ENCODE data around the gene AUNIP.

AUNIP gene

DNA sequence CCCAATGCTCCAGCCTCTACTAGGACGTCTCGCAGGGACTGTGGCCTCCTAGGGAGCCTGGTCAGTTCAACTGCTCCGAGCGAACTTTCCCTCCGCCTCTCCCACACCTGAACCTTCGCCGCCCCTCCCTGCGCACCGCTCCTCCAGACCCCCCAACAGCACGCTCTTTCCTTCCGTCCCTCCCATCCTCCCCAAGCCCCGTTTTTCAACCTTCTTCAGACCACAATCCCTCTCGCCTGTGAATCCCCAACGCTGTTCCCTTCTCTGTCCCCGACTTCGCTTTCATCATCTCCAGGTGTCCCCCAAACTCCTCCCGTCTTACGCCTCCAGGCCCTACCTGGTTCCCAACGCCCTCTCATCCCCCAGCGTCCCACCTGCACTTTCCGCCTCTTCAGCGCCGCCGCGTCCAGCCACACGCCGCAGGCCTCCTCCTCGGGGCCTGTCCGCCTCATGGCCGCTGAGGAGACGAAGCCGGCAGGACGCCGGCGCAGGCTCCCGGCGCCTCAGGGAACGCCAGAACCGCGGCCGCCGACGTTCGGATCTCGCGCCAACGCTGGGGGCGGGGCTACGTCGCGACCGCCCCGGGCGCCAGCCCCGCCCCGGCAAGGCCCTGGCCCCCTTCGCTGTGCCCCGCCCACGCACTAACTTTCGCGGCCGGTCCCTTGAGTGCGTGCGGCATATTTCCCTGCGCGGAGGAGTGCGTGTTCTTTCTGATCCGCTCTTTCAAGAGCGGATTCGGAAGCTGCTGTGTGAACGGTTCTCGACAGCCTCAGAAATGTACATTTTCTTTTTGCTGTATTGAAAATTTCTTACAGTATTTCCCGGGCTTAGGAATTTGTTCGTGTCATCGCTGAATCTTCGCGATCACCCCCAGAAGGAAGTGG, at the start of gene AUNIP:
Gene AUNIP, minus strand, starts transcription at position 552 of the 884 bp plus-strand sequence. Its CDS starts 100 bp downstream, at position 452.
- TF ChIP-seq, protein P1, sequence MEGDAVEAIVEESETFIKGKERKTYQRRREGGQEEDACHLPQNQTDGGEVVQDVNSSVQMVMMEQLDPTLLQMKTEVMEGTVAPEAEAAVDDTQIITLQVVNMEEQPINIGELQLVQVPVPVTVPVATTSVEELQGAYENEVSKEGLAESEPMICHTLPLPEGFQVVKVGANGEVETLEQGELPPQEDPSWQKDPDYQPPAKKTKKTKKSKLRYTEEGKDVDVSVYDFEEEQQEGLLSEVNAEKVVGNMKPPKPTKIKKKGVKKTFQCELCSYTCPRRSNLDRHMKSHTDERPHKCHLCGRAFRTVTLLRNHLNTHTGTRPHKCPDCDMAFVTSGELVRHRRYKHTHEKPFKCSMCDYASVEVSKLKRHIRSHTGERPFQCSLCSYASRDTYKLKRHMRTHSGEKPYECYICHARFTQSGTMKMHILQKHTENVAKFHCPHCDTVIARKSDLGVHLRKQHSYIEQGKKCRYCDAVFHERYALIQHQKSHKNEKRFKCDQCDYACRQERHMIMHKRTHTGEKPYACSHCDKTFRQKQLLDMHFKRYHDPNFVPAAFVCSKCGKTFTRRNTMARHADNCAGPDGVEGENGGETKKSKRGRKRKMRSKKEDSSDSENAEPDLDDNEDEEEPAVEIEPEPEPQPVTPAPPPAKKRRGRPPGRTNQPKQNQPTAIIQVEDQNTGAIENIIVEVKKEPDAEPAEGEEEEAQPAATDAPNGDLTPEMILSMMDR (IDR thresholded peaks at IDR 0.05), result no peak
- H3K27ac Mint-ChIP-seq, result peak within 1 kb of the TSS; percentile 88
- peaks cover 15% of the 10 kb centered on the region for H3K36me3 Mint-ChIP-seq (ENCODE audit: low read depth)
- peaks cover 8% of the 10 kb centered on the region for H3K27me3 Mint-ChIP-seq (ENCODE audit: low read depth, poor library complexity)
- H3K4me1 Mint-ChIP-seq, result peaks cover 48% of the 10 kb centered on the region
- no peaks in the 10 kb centered on the region for H3K9me3 Mint-ChIP-seq
- peak within 1 kb of the TSS; percentile 94 for H3K4me3 Mint-ChIP-seq
- DNase-seq, result peak; percentile 92

DNA sequence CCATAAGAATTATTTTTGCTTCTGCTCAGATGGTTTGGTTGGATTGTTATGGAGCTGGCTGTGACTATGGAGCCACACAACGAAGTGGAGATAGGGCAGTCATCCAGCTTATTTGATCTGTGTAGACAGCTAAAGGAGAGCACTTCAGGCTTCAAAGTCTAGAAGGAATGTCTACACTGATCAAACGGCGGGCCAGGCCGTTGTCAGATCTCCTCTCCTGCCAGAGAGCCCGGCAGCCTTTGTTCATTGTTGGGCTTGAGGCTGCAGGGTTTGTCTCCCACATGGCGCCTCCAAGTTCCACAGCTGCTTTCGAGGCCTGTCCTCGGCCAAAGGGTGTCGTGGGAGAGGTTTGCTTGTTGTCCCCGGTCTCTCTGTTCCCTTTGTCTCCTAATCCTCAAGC, 49.8 kb upstream of the AUNIP start:
- H3K4me3 Mint-ChIP-seq, result no peak overlapping the region
- H3K9me3 Mint-ChIP-seq, result no peaks in the 10 kb centered on the region
- TF ChIP-seq, protein P1 (IDR thresholded peaks at IDR 0.05), result no peak
- no peaks in the 10 kb centered on the region for H3K27me3 Mint-ChIP-seq (ENCODE audit: low read depth, poor library complexity)
- peaks cover 10% of the 10 kb centered on the region for H3K36me3 Mint-ChIP-seq (ENCODE audit: low read depth)
- peaks cover 30% of the 10 kb centered on the region for H3K4me1 Mint-ChIP-seq
- H3K27ac Mint-ChIP-seq, result no peak overlapping the region
- DNase-seq, result no peak

DNA sequence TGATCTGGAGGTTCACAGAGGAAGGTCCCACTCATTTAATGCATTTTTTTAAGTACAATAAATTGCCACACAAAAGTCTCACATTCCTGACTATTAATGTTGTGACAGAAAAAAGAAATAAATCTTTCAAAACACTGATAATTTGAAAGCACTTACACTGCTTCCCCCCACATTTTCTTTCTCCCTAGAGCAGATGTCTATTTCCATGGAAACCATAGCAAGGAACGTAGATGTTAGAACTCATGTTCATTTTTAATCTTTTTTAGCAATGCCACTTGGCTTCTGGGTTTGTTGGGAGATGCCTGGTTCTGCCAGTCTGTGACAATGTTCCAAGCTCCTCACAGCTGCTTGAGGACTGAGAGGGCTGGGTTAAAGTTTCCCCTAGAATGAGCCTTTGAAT, 48.9 kb upstream of the AUNIP start:
- Mint-ChIP-seq H3K27ac (no peak overlapping the region), H3K4me1 (peaks cover 37% of the 10 kb centered on the region), H3K4me3 (no peak overlapping the region), H3K27me3 (ENCODE audit: low read depth, poor library complexity) (no peaks in the 10 kb centered on the region), H3K9me3 (no peaks in the 10 kb centered on the region), H3K36me3 (ENCODE audit: low read depth) (peaks cover 17% of the 10 kb centered on the region)
- DNase-seq, result no peak
- TF ChIP-seq, protein P1 (IDR thresholded peaks at IDR 0.05), result no peak

DNA sequence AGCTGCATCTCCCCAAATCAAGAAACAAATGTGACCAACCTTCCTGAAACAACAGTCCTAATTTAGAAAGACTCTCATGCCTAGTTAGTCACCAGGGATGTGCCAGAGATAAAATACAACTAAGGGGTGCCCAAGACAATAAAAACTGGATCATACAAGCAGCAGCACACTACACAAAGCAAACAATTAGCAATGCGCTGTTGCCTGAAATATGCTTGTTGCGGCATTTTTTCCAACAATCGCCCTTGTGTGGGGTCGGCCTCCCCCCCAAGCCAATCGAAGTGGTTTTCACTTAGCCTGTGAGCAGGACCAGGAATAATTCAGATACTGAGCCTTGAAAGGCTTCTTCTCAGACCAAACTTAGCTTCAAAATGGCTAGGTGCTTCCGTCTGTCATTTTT, 48.3 kb upstream of the AUNIP start:
- TF ChIP-seq, protein P1 (IDR thresholded peaks at IDR 0.05), result no peak
- Mint-ChIP-seq H3K36me3 (ENCODE audit: low read depth) (peaks cover 22% of the 10 kb centered on the region), H3K4me3 (peak overlapping the region; percentile 96), H3K9me3 (no peaks in the 10 kb centered on the region), H3K27ac (no peak overlapping the region), H3K4me1 (peaks cover 43% of the 10 kb centered on the region), H3K27me3 (ENCODE audit: low read depth, poor library complexity) (no peaks in the 10 kb centered on the region)
- no peak for DNase-seq

GRCh38 chr1:25906644-25907300, 47.5 kb upstream of the AUNIP start:
- peak; percentile 37 for DNase-seq
- TF ChIP-seq, protein P1 (IDR thresholded peaks at IDR 0.05), result no peak
- no peaks in the 10 kb centered on the region for H3K27me3 Mint-ChIP-seq (ENCODE audit: low read depth, poor library complexity)
- H3K27ac Mint-ChIP-seq, result peak overlapping the region; percentile 56
- H3K36me3 Mint-ChIP-seq (ENCODE audit: low read depth), result peaks cover 27% of the 10 kb centered on the region
- H3K9me3 Mint-ChIP-seq, result no peaks in the 10 kb centered on the region
- H3K4me3 Mint-ChIP-seq, result peak overlapping the region; percentile 96
- peaks cover 46% of the 10 kb centered on the region for H3K4me1 Mint-ChIP-seq

Measured in nephron progenitor cell (in vitro differentiated cells).